CD1c-positive myeloid dendritic cell (primary cell): Measurements from ENCODE around the gene RTP2.

Source experiments
- DNase-seq: peaks from one replicate; pipeline ENCODE4 v3.0.0-alpha.2; 2016; ENCODE audit errors: extremely low spot score

The RTP2 gene

DNA sequence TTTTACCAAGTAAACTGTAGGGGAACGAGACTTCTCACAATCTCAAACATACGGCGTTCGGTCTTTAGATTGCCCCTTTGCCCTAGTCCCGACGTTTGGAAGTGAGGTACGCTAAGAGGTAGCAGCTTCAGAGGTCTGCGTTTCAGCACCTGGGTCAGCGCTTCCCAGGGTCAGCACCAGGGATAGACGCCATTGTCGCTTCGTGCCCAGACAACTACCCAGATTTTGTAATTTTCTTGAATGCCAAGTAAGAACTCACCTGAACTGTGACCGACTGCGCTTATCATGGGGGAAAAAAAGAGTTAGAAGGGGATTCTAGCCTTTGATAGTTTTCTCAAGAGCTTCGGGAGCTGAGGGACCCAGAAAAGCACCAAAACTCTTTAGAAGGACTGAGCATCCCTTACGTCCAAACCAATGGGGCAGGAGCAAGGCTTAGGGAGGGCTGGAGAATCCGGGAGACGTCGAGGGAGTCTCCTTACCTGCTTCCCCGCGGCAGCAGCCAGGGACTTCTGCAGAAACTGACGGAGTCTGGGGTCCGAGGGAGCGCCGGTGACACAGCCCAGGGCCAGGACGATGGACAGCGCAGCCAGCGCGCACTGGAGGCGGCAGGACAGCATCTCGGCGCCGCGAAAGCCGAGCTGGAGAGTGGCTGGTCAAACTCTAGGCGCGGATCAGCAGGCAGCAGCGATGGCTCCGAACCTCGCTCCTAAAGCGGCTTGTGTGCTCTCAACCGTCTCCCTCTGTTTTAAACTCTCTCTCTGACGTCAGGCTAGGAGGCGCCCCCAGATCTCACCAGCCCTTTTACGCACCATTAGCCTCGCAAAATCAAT, 32.5 kb downstream of the RTP2 start, which contains the start of gene SST:
SST (minus strand) TSS at position 720 of the 830 bp plus-strand sequence; CDS start at position 617, 103 bp downstream.
- peak; percentile 15 for DNase-seq

DNA sequence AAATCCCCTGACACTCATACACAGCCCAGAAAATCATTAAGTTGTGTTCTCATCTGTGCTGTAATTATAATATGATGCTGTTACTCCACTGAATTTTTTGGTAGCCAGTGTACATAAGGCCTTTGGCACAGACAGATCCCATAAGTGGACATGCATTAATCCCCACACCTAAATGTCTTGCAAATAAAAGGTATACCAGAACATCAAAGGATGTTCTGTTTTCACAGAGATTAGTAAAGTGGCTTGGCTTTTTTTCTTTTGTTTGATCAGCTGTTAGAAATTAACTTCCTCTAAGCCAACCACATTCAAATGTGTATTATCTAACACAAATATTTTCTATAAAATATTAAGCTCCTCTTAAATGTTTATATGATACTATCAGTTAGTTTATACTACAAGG, 34.8 kb downstream of the RTP2 start:
- no peak for DNase-seq

DNA sequence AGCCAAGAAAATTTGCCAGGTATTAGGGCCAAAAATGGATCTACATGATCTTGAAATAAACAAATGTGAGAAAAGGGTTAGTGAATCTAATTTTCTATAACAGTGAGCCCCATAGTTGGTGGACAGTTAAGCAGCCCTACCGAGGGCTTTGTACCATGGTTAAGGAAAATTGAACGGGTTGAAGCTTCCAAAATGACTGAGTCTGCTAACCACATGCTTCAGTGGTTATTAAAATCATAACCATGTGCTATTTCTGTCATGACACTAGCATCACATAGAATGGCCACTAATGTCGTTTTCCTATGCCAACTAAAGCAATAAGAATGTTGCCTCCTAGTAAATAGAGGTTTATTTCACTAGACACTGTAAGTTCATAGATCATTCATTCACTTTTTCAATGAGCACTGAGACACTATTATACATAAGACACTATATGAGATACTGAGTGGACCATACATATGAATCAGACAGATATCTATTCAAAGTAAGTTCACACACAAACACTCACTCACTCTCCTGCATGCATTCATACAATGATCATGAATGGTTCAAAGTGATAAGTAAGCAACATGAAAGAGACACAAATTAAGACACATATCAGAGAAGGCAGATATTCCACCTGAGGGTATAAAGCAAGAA, 36.5 kb downstream of the RTP2 start:
- no peak for DNase-seq

DNA sequence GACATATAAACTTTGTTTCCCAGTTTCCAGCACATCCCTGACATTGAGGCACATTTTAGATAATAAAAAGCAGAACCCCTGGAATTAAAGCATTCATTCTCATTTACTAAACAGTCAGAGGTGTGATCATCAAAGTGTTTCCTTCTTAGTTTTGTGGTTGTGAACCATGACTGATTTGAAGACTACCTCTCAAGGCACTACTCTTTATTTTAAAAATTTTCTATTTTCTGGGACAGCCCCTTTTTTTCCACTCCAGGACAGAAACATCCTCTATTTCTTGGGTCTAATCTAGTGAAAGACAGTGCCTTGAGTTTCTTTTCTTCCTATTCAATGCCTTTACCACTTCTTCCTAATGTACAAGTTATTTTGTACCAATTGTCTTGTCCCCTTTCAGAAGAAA, 37.3 kb downstream of the RTP2 start:
- DNase-seq = no peak

DNA sequence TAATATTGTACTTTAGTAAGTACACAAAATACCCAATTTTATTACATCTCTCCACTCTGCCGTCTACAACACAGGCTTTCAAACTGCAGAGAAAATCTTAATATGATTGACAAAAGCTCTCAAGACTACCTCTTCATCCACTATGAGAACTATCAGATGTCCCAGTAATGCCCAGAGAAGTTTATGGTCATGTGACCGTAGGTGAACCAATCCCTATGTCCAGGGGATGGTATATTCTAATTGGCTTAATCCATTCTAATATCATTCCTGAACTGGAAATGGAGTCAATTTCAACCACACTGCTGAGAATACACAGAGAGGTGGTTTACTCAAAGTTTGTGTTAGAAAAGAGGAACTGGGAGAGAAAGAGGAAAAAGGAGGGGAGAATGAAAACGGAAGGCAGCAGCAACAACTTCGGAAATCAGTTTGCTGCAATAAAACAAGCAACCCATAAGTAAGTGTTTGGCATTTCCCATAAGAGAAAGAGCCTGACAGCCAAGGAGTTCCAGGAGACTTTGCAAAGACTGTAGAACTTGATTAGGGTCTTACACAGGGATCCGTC, 39.4 kb downstream of the RTP2 start:
- DNase-seq = peak; percentile 23

DNA sequence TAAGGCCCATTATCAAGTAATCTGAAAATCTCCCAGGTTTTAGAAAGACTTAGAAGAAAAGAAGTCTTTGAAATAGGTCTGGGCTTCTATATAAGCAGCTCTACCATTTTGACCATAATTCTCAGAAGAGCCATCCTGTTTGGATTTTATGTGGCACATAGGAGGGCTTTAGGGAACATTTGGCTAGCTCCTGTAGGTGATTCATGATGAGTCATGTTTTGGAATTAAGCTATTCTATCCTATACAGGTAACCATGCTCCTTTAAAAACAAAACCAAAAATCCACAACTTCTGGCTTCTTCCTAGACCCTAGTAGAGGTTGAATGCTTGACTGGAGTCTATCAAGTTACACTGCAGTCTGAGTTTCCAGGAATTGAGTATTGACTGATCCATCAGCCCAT, 41.1 kb downstream of the RTP2 start:
- no peak for DNase-seq

DNA sequence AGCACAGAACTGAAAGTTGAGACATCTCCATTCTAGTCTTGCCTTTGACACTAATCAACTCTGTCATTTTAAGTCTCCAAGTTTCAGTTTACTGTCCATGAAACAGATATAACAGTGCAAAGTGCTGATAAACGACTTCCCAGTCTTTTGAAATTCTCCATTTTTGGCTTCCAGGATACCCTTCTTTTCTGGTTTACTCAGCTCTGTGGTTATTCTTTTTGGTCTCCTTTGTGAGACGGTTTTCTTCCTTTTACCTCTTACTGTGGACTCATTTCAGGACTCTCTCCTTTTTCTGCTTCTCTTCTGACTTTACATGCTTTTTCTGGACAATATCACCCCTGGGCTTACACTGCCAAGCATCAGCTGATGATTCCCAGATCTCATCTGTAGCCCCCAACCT, 51.1 kb downstream of the RTP2 start:
- DNase-seq = no peak
